NCI-H460 (cell line): ENCODE measurements around the gene LRRC31. TPM values are rescaled to one million over a fixed set of nuclear protein-coding genes. Genes with fewer than 3 reads are reported as not detected.

Source experiments
- DNase-seq: peaks from one replicate; pipeline ENCODE4 v3.0.0-alpha.2; 2016; ENCODE audit warnings: low read depth; ENCODE audit errors: extremely low read depth
- polyA plus RNA-seq: library from polyadenylated mRNA; depleted of rRNA; stranded (reverse); fragments of >200 nt; gene quantifications from 2 replicates; pipeline ENCODE4 v1.2.3, GENCODE V29; 2014; cell fraction: nucleus; rRNA removed
- total RNA-seq: library from RNA; depleted of rRNA; stranded (reverse); fragments of >200 nt; shearing (Covaris generic); gene quantifications from 2 replicates; pipeline ENCODE4 v1.2.3, GENCODE V29; 2014; rRNA removed

LRRC31 gene
- total RNA-seq = not detected in 2 replicates
- polyA plus RNA-seq = not detected in 2 replicates

DNA sequence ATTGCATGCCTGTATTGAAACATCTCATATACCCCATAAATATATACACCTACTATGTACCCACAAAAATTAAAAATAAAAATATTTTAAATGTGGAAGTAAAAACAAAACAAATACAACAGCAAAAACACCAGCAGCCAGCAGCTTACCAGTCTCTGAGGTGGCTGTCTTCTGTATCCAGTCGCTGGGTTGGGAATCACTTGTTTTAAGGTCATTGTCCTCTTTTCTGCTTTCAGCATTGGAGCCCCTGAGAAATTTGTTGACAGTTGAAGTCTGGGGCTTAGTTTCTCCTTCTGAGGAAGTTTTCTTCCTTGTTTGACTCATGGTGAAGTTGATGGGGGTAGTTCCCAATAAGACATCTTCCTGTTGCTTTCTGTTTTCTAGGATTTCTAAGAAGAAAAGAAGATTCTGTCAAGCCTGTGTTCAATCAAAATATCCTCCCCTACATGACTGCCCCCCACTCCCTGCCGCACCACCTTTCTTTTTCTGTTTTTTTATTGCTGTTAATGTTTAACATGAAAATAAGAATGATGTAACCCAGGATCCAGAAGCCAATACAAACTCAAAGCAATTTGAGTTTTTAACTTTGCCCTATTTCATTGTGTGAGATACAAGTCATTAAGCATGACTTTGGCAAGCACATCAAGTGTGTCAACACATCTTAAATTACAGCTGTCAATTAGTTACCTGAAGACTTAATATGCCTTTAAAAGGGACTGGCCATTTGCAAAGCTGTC lies at the start of gene LRRC31:
LRRC31 (minus strand) TSS at position 452 of the 737 bp plus-strand sequence; CDS start at position 324, 128 bp downstream.
- no peak for DNase-seq

GRCh38 chr3:169914321-169914720 lies 44.6 kb upstream of the LRRC31 start:
- no peak for DNase-seq

DNA sequence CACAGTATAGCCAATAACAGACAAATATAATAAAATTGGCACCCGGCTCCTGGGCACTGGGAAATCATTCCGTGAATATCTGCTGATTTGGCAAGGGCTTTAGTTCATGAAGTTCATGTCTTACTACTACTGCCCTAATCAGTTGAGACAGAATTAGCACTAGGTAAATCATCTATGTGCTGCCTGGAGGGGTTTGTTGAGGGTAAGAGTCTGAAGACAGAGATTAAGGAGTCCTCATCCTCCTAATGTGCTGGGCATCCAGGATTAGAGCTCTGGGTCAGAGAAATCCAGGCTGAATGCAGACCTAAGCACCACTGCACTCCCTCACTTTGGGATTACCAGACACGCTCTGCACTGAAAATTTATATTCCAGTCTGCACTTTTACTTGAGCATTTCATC lies 43.6 kb upstream of the LRRC31 start:
- DNase-seq = no peak

GRCh38 chr3:169911272-169911671 lies 41.5 kb upstream of the LRRC31 start, which contains the start of gene SAMD7:
Gene SAMD7 (plus strand): TSS chr3:169911572. CDS start chr3:169919499, 7,927 bp downstream.
- DNase-seq = no peak

- no peak for DNase-seq
Measured at GRCh38 chr3:169907944-169908343, 38.2 kb upstream of the LRRC31 start.

DNA sequence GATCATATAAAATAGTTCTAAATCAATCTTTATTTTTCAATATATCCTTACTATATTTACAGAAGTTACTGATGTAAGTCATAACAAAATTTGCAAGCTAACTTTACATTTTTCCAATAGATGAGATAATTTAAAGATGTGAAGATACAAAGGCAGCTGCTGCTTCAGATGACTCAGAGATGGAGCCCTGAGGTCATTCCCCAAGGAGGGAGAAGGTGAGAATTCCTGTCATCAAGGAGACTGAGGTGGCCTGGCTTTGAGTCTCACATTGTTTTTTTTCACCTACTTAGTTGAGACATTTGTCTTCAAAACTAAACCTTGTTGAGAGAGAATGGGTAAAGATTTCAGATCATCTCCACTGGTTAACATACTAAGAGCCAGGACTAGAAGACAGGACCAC lies 37.7 kb upstream of the LRRC31 start:
- DNase-seq = no peak

- DNase-seq = no peak
Measured at GRCh38 chr3:169905404-169905803, 35.7 kb upstream of the LRRC31 start.

- DNase-seq = no peak
Measured at GRCh38 chr3:169901453-169901852, 31.7 kb upstream of the LRRC31 start.

DNA sequence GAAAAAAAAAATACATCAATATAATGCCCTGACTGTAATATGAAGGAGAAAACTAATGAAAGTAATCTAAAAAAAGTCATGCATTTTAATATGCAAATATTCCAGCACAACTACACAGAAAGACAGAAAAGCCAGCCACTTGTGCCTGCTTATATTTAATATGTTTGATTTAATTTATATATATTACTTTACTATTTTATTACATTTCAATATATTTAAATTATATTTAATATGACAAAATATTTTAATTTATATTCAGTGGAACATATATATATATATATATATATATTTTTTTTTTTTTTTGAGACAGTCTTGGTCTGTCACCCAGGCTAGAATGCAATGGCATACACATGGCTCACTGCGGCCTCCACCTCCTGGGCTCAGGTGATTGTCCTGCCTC lies 27.5 kb upstream of the LRRC31 start:
- no peak for DNase-seq

DNA sequence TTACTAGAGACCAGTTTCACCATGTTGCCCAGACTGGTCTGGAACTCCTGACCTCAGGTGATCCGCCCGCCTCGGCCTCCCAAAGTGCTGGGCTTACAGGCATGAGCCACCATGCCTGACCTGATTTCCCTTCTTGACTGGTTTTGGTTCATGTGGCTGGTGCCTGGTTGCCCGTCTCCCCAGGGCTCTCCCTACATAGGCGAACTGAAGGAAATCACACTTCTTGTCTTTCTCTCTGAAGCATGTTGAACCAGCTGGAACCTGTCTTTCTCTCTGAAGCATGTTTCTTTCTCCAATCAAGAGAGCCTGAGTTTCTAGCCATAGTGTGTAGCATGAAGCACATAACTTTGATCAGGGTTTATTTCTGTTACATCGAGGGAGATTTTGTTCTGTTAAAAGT lies 25.3 kb upstream of the LRRC31 start:
- no peak for DNase-seq

DNA sequence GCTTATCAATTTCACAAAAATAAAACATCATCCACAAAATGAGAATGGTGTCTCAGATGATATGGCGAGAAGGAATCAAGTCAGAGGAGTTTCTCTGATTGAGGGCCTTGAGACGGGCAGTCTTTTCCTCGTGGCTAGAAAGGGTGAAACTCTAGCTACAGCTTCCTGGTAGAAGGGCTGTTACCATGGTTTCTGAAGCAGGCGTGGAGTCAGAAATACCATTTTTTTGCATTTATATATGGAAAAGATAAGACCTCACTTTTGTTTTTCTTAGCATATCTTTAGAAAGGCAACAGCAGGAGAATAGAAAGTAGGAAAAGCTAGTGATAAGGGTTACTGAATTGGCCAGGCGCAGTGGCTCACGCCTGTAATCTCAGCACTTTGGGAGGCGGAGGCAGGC lies 24.4 kb upstream of the LRRC31 start:
- no peak for DNase-seq

DNA sequence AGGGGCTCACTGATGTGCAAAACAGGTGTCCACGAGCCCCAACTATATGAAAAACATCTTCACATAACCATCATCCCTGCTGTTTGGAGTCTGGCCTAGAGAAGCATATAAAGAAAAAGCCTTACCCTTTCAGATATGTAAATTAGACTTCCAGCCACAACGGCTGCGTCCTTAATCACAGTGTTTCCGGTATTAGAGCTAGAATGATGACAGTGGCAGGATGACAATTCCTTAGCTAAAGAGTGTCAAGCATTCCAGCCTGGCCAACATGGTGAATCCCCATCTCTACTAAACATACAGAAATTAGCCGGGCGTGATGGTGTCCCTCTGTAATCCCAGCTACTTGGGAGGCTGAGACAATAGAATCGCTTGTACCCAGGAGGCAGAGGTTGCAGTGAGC lies 22.2 kb upstream of the LRRC31 start:
- DNase-seq = no peak

GRCh38 chr3:169886671-169887070 lies 16.9 kb upstream of the LRRC31 start:
- no peak for DNase-seq

GRCh38 chr3:169880576-169881250 lies 11.0 kb upstream of the LRRC31 start:
- DNase-seq = no peak

GRCh38 chr3:169879845-169880575 lies 10.3 kb upstream of the LRRC31 start:
- DNase-seq = no peak

DNA sequence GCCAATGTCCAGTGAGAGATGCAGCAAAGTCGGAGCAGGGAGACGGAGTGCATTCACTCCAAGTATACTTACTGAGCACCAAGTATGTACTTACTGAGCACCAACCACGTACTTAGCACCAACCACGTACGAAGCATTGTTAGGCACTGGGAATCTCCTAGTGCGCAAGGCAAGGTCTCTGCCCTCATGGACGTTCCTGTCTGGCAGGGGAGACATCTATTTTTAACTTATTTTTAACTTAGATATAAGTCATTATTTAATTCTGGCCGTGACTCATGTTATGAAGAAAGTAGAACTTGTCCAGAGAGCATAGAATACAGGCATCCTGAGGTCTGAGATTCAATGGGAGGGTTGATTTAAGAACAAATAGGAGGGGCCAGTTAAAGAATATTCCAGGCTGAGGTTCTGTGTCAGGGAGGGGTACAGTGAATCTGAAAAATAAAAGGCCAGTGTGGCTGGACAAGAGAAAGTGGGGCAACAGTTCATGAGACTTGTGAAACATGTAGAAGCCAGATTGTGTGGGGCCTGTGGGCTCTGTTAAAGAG lies 9.3 kb upstream of the LRRC31 start:
- no peak for DNase-seq

- no peak for DNase-seq
Measured at GRCh38 chr3:169871129-169871886, 1.6 kb upstream of the LRRC31 start.

DNA sequence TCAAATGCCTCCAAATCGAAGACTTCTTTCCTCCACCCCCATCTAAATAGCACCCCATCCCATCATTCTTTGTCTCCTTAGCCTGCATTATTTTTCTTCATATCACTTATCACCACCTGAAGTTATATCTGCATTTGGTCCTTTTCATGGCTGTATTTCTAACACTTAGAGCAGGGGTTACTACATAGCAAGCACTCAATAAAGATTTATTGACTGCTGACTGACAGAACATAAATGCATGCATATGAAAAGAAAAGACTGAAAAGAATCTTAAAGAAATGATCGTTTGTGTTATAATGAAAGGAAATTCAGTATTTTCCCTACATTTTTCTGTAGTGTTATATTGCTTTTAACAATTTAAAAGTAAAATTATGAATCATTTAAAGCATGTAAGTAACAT lies 1.4 kb downstream of the LRRC31 start:
- no peak for DNase-seq

- DNase-seq = no peak
Measured at GRCh38 chr3:169867584-169868210, 2.0 kb downstream of the LRRC31 start.
